Right renal cortex interstitium (tissue), 3 donors: Measurements from ENCODE around the gene WHRN. TPM values are rescaled to one million over a fixed set of nuclear protein-coding genes. Genes with fewer than 3 reads are reported as not detected.

Experiments used
- DNase-seq, 3 donors: peaks; one replicate each; pipeline ENCODE4 v3.0.0-alpha.2; 2013; ENCODE audit warnings: low read depth in 3 of 3, low spot score in 2 of 3
- polyA plus RNA-seq, 3 donors: library from polyadenylated mRNA; unstranded; fragments of 120-200 nt; gene quantifications; one replicate each; pipeline ENCODE4 v1.2.1, GENCODE V29; 2013; ENCODE audit not compliant: insufficient read length in 3 of 3

WHRN gene
- polyA plus RNA-seq, 3 donors = 6.2 to 7.0 (median 6.8) TPM

DNA sequence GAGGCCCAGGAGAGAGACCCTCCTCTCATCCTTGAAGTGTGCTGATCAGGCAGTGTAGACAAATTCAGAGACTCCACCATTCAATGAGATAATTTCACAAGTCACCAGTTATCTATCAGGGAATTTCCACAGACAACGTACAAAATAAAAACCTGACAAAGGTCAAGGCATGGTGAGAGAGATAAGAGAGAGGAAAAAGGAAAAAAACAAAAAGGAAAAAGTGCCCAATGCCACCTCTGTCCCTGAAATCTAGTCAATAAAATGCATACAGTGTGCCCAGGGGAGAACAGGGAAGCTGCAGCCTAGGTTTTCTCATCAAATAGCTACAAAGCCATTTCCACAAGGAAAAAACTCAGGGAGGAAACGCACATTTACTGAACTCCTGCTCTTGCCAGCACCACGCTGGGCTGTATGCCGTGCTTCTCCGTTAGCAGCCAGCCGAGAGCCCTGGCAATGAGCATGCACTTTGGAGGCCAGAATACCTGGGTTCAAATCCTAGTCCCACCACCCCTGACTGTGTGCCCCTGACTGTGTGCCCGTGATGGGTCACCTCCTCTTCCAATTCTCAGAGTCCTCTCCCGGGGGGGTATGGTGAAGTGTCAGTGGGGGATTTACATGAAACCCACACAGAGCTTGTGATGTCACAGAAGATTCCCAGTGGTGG, 11.6 kb downstream of the WHRN start:
- DNase-seq = no peak

DNA sequence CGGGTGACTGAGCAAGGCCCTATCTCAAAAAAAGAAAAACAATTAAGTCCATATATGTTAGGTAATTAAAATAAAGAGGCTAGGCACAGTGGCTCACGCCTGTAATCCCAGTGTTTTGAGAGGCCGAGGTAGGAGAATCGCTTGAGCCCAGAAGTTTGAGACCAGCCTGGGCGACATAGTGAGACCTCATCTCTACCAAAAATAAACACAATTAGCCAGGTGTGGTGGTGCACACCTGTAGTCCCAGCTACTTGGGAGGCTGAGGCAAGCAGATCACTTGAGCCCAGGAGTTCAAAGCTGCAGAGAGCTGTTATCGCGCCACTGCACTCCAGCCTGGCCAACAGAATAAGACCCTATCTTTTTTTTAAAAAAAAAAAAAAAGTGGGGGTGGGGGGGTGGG, 12.3 kb downstream of the WHRN start:
- no peak for DNase-seq

DNA sequence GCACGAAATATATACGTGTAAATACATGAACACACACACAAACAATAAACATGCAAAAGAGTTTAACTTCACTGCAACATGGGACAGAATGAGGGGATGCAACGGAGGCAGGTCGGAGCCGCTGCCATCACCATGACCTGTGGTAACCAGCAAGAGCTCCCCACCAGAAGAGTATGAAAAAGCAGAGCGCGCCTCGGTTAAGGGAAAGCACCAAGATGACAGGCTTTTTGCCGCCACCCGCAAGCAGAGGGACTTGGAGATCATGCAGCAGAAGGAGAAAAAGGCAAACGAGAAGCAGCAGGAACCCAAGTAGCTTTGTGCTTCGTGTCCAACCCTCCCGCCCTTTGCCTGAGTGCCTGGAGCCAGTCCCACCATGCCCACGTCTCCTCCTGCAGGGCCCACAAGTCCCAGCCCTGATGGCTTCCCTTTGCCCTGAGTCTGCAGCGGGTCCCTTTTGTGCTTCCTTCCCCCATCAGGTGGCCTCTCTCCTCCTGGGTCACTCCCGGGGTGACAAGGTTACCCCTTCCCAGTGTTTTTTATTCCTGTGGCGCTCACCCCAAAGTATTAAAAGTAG, 13.8 kb downstream of the WHRN start:
- no peak for DNase-seq

GRCh38 chr9:114489928-114490327, 15.3 kb downstream of the WHRN start:
- DNase-seq = no peak

GRCh38 chr9:114488398-114489129, 16.7 kb downstream of the WHRN start:
- no peak for DNase-seq

DNA sequence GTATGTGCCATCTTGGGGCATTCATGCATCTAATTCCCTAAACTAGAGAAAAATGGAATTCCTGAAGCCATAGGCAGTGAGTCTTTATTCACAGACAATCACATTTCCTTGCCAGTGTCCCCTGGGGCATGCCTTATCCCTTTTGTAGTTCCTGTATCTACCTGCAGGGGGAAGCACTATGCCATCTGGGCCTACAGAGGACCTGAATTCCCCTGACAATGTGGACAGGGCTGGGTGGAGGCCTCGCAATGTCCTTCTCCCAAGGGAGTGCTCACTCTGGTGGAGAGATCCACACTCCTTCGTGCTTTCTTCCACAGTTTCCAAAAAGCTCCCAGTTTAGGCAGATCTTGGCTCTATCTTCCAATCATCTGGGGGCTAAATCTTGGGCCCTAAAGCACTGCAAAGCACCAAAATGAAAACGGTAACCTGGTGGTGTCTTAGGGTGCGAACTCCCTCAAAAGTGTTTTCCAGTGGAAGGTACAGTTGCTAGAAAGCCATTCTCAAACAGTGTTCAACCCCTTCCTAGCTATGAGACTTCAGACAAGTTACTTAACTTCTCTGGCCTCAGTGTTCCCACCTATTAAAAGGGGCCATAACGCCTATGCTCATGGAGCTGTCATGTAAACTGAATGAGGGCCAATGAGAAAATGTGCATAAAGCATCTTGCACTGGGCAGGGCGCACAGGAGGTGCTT, 17.5 kb downstream of the WHRN start:
- DNase-seq = no peak

DNA sequence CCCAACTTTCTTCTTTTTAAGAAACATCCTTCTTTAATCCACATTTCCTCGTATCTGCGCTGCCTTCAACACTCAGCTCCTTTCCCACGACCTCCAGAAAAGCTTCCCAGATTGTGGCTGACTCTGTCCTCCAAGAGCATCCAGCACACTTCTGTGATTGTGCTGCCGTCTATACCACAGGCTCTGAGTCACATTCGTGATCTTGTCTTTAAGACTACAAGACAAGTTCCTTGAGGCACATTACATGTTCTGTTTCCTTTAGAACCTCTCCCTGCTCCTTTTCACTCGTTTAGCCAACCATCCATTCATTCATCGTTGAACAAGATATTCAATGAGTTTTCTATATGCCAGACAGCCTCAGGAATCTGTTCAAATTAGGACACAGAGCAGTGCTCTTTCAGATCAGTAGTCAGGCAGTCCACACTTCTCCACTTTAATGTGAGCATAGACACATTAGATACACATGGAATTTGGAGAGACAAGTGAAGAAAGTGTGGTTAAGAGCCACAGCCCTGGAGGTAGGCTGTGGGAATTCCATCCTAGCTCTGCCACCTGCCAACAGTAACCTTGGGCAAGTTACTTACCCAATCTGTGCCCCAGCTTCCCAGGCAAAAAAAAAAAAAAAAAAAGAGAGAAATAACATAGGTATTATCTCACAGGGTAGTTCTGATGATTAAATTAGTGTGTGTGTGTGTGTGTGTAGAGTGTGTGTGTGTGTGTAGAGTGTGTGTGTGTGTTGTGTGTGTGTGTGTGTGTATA, 18.9 kb downstream of the WHRN start:
- no peak for DNase-seq

DNA sequence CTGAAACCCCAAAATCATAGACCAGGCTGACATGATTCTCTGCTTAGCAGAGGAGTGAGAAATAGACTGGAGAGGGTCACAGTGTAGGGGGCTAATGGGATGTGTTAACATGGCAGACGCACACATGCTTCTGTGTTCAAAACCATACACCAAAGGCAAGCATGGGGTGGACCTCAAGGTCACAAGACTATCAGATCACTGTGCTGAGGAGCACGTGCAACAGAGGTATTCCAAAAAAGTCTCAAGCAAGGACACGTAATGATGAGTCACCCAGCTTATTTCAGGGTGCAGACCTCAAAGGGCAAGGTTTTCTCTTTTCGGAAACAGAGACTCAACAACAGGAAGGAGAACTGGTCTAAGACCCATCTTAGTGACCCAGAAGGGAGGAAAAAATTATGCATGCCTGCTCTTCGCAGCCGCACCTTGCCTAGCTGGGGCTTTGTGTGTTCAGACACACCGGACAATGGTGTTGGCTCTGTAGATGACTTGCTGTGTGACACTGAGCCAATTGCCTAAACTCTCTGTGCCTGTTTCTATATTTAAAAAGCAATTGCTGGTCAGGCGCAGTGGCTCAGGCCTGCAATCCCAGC, 20.3 kb downstream of the WHRN start:
- DNase-seq = no peak

GRCh38 chr9:114484215-114484853, 20.9 kb downstream of the WHRN start:
- no peak for DNase-seq

DNA sequence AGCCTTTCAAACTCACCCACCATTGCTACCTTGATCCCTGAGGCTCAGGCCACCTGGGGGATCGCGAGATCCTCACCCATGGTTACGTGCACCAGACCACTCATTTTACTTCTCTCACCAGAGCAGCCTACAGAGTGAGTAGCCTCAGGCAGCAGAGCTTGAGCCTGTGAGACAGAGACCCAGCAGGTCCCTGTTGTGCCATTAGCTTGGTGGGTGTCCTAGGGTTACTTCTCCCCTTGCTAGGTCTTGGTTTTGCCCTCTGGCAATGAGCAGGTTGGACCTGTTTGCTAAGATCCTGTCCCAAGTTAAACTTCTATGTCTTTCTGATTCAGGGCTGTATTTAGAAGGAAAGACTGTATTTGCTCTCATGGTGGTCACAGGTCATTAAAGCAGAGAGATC, 21.8 kb downstream of the WHRN start:
- no peak for DNase-seq

GRCh38 chr9:114482593-114482992, 22.7 kb downstream of the WHRN start:
- no peak for DNase-seq

DNA sequence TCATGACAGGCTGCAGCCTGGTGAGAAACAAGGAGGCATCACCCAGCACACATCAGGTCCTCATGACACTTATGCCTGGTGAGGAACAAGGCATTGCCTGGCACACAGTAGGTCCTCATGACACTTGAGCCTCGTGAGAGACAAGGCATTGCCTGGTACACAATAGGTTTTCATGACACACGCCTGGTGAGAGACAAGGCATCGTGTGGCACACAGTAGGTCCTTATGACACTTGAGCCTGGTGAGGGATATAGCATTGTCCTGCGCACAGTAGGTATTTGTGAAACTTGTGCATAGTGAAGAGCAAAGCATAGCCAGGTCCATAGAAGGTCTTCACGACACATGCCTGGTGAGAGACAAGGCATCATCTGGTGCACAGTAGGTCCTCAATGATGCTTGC, 23.5 kb downstream of the WHRN start:
- no peak for DNase-seq

DNA sequence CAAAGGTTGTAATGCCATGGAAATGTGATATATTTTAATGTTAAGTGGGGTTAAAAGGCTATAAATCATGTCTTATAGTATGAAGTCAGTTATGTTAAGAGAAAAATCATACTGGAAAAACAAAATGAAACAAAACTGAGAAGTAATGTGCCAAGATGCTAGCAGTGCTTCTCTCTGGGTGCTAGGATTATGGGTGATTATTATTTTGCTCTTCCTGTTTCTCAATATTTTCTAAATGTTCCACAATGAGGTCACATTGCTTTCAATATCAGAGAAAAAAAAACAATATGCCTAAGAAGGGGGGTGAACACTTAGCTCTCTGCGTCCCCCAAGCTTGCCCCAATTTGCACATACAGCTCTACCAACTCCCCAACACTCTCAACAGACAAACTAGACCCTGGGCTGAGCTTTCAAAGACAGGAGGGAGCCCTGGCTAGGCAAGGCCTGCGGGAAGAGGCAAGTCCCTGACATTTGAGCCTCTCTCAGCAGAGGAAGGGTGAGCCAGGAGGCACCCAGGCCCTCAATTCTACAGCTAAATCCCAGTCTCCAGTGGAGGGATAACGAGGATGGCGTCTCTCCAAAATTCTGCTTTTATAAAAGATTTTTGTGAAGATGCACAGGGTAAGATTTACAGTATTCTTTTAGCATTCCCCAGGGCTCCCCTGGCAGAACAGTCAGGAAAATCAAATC, 24.4 kb downstream of the WHRN start:
- DNase-seq = no peak

DNA sequence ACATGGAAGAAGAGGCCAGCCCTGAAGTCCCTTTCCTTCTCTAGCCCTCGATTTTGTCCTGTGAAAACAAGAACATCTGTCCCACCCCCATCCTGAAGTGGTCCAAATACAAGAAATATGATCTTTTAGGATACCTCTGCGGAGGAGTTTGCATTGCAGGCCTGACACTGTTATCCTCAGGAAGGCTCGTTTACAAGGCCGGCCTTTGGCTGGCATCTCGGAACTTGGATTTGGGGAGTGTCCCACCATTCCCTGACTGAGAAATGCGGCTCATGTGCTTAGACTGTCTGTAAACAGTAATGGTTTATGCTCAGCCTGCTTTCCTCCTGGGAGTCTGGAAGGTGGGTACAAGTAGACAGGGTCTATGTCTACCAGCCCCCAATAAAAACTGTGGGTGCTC, 26.4 kb downstream of the WHRN start:
- no peak for DNase-seq

- DNase-seq = no peak
Measured at GRCh38 chr9:114478459-114478858, 26.8 kb downstream of the WHRN start.

- no peak for DNase-seq
Measured at GRCh38 chr9:114477642-114478041, 27.6 kb downstream of the WHRN start.

DNA sequence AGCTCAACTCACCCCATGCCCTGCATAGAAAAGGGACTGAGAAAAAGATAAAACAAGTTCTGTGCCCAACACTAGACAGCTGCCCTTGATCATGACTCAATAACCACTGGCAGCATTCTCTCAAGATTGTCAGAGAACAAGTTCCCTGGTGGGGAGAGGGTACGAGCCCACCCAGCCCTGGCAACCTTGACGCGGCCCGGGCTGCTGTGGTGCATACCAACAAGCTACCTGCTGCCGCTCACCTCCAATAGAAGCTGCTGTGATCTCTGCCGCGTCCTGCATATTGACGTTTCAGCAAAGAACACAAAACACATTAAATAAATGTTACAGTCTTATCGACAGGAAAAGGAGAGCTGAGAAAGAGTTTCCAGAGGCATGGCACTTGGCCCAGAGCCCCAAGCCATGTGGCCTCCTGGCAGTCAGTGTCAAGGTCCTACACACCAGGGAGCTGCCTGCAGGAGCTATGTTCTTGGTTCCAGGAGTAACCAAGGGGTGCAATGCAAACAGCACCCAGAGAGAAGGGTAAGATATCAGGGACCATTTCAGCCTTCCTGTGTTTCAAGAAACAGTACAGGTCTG, 28.3 kb downstream of the WHRN start:
- no peak for DNase-seq

DNA sequence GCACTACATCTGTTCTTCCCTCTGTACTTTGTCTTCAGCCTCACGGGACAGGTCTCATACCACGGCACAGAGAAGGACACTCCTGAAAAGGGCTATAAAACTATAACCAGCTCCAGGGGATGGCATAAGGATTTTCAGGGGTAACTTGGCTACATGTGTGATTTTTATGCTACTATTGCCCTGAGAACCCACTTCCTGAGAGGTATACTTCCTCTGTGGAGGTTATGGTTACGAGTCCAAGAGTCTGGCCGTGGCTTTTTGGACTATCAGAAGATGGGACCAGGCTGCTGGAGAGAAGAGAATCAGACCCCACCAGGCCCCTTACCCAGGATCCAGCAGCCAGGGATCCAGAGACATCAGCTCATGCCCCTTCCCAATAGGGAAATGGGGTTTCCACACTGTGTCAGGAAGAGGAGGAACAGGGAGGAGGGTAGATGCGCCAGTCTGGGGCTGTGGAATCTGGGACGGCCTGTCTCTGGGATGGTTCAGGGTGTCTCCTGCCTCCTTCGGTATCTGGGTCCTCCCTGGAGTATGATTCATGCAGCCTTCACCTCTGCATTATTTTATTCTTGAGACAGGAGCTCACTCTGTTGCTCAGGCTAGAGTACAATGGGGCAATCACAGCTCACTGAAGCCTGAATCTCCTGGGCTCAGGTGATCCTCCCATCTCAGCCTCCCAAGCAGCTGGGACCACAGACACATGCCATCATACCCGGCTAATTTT, 29.7 kb downstream of the WHRN start:
- DNase-seq = no peak
